HepG2 (cell line): ENCODE data around the gene PLD2. TPM values are rescaled to one million over a fixed set of nuclear protein-coding genes. Genes with fewer than 3 reads are reported as not detected.

Source experiments
- ATF3 ChIP-seq: sonication (generic); formaldehyde crosslinking; IDR thresholded peaks from 2 replicates; pipeline ENCODE4 v1.4.0; 2020; ENCODE audit warnings: missing genetic modification reagents
- CBFB ChIP-seq: sonication (generic); formaldehyde crosslinking; IDR thresholded peaks from 2 replicates; pipeline ENCODE4 v1.4.0; 2020; ENCODE audit warnings: missing genetic modification reagents
- CBX5 ChIP-seq: sonication (generic); formaldehyde crosslinking; IDR thresholded peaks from 2 replicates; pipeline ENCODE4 v1.4.0; 2020; ENCODE audit warnings: missing genetic modification reagents, borderline replicate concordance
- DDIT3 ChIP-seq: sonication (generic); formaldehyde crosslinking; IDR thresholded peaks from 2 replicates; pipeline ENCODE4 v1.4.0; 2020; ENCODE audit warnings: mild to moderate bottlenecking, missing genetic modification reagents
- DNMT3B ChIP-seq: conservative IDR thresholded peaks from 2 replicates; pipeline ENCODE4 v1.6.1; 2016; ENCODE audit warnings: missing biosample characterization, control low read depth
- FOXA3 ChIP-seq: IDR thresholded peaks from 2 replicates; pipeline ENCODE4 v1.6.1; 2016; ENCODE audit warnings: missing genetic modification reagents, missing compliant biosample characterization
- MTA3 ChIP-seq: sonication (generic); formaldehyde crosslinking; IDR thresholded peaks from 2 replicates; pipeline ENCODE4 v1.4.0; 2020; ENCODE audit warnings: missing genetic modification reagents
- NR3C1 ChIP-seq: sonication (generic); formaldehyde crosslinking; IDR thresholded peaks from 2 replicates; pipeline ENCODE4 v1.4.0; 2020; ENCODE audit warnings: missing genetic modification reagents
- PAXIP1 ChIP-seq: sonication (generic); formaldehyde crosslinking; conservative IDR thresholded peaks from 2 replicates; pipeline ENCODE4 v1.4.0; 2020; ENCODE audit warnings: mild to moderate bottlenecking, missing genetic modification reagents, moderate library complexity
- RFX3 ChIP-seq: IDR thresholded peaks from 2 replicates; pipeline ENCODE4 v1.6.1; 2016; ENCODE audit warnings: missing biosample characterization, missing genetic modification reagents
- TCF7L2 ChIP-seq: IDR thresholded peaks from 2 replicates; pipeline ENCODE4 v1.6.1; 2011; ENCODE audit warnings: mild to moderate bottlenecking, low read depth, low read length, moderate library complexity
- TMF1 ChIP-seq: sonication (generic); formaldehyde crosslinking; IDR thresholded peaks from 2 replicates; pipeline ENCODE4 v1.8.1; 2022; ENCODE audit warnings: low read depth, missing genetic modification reagents
- TRIM22 ChIP-seq: fragments of 450-650 bp; IDR thresholded peaks from 2 replicates; pipeline ENCODE4 v1.6.1; 2017
- ZFYVE20 ChIP-seq: sonication (generic); formaldehyde crosslinking; IDR thresholded peaks from 2 replicates; pipeline ENCODE4 v1.8.0; 2023; ENCODE audit warnings: low read depth, mild to moderate bottlenecking, moderate library complexity, missing genetic modification reagents, borderline replicate concordance
- ZNF121 ChIP-seq: sonication (generic); formaldehyde crosslinking; IDR thresholded peaks from 2 replicates; pipeline ENCODE4 v1.5.0; 2020; ENCODE audit warnings: mild to moderate bottlenecking, missing genetic modification reagents
- ZNF3 ChIP-seq: IDR thresholded peaks from 2 replicates; pipeline ENCODE4 v1.7.0; 2017; ENCODE audit warnings: inconsistent platforms
- ZNF354B ChIP-seq: sonication (generic); formaldehyde crosslinking; IDR thresholded peaks from 2 replicates; pipeline ENCODE4 v1.8.0; 2022; ENCODE audit warnings: mild to moderate bottlenecking, missing genetic modification reagents
- ZNF567 ChIP-seq: sonication (generic); formaldehyde crosslinking; IDR thresholded peaks from 2 replicates; pipeline ENCODE4 v1.8.1; 2023; ENCODE audit warnings: mild to moderate bottlenecking, missing genetic modification reagents, borderline replicate concordance
- ZNF569 ChIP-seq: sonication (generic); formaldehyde crosslinking; IDR thresholded peaks from 2 replicates; pipeline ENCODE4 v1.5.0; 2020; ENCODE audit warnings: mild to moderate bottlenecking, missing genetic modification reagents, moderate library complexity, borderline replicate concordance
- ZNF773 ChIP-seq: sonication (generic); formaldehyde crosslinking; IDR thresholded peaks from 2 replicates; pipeline ENCODE4 v1.4.0; 2020; ENCODE audit warnings: missing genetic modification reagents, borderline replicate concordance
- ZNF816 ChIP-seq: sonication (generic); formaldehyde crosslinking; IDR thresholded peaks from 2 replicates; pipeline ENCODE4 v1.8.0; 2022; ENCODE audit warnings: missing genetic modification reagents, mild to moderate bottlenecking, borderline replicate concordance
- polyA plus RNA-seq, 8 experiments: library from polyadenylated mRNA; depleted of rRNA in 3 of 8; stranded (reverse) in 7 of 8; unstranded in 1 of 8; fragments of >200 nt; fragmentation: Illumina TruSeq in 4 of 8; extraction: Trizol in 4 of 8; gene quantifications; 2 replicates each; pipeline versions ENCODE4 v1.2.1 to v1.2.3, GENCODE V29; 2011 to 2016; ENCODE audit warnings: low read depth in 4 of 8, missing spikeins in 1 of 8, mixed read lengths in 1 of 8; ENCODE audit not compliant: insufficient read depth in 1 of 8
- total RNA-seq, 5 experiments: library from RNA; depleted of rRNA; stranded (reverse); fragments of >200 nt; fragmentation: Illumina TruSeq; extraction: Trizol; gene quantifications; 2 replicates each; pipeline ENCODE4 v1.2.3, GENCODE V29; 2016; ENCODE audit warnings: low read depth in 1 of 5
- TF ChIP-seq, protein P1 (sequence below): sonication (generic); formaldehyde crosslinking; IDR thresholded peaks from 2 replicates; pipeline ENCODE4 v1.5.0; 2020; ENCODE audit warnings: missing genetic modification reagents
- TF ChIP-seq, protein P2 (sequence below): sonication (generic); formaldehyde crosslinking; IDR thresholded peaks from 2 replicates; pipeline ENCODE4 v1.9.0; 2021; ENCODE audit warnings: missing genetic modification reagents, borderline replicate concordance

The PLD2 gene
- total and polyA plus RNA-seq, 2 of the 13 experiments (the other 11 are each of a cell fraction or from before 2014, with no cell fraction given): 13.4 to 29.7 TPM

DNA sequence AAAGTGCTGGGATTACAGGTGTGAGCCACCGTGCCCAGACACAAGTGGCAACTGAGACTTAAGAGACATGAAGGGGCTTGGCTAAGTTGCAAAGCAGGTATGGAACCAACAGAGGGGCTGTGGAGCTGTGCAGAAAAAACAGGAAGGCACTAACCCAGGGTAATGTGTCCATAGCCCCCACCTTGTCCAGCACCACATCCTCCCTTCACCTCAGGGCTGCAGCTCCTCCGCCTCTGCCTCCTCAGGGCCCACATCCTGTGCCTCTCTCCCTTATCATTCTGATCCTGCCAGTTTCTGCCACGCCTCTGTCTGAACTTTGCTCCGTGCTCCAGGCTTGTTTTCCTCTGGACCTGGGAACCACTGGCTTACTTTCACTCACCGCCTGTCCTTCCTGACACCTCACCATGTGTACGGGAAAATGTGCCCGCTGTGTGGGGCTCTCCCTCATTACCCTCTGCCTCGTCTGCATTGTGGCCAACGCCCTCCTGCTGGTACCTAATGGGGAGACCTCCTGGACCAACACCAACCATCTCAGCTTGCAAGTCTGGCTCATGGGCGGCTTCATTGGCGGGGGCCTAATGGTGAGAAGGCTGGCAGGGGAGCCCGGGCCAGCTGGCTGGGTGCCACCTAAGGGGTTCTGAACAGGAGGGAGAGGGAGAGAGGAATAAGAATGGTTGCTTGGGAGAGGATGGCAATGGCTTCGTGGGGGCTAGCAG lies 35.3 kb upstream of the PLD2 start, which contains the start of gene TM4SF5 (continued):
- TF ChIP-seq, protein P1, sequence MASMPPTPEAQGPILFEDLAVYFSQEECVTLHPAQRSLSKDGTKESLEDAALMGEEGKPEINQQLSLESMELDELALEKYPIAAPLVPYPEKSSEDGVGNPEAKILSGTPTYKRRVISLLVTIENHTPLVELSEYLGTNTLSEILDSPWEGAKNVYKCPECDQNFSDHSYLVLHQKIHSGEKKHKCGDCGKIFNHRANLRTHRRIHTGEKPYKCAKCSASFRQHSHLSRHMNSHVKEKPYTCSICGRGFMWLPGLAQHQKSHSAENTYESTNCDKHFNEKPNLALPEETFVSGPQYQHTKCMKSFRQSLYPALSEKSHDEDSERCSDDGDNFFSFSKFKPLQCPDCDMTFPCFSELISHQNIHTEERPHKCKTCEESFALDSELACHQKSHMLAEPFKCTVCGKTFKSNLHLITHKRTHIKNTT (CRISPR knock-in tag): no peak
- TF ChIP-seq DDIT3 (CRISPR knock-in tag): no peak
- no peak for TF ChIP-seq TCF7L2
- no peak for TF ChIP-seq RFX3 (CRISPR knock-in tag)
- TF ChIP-seq ZNF773 (CRISPR knock-in tag): no peak
- TF ChIP-seq ATF3: 0 out of 2 replicates have a peak, but pooled peaks have one; percentile 13
- TF ChIP-seq, protein P2, sequence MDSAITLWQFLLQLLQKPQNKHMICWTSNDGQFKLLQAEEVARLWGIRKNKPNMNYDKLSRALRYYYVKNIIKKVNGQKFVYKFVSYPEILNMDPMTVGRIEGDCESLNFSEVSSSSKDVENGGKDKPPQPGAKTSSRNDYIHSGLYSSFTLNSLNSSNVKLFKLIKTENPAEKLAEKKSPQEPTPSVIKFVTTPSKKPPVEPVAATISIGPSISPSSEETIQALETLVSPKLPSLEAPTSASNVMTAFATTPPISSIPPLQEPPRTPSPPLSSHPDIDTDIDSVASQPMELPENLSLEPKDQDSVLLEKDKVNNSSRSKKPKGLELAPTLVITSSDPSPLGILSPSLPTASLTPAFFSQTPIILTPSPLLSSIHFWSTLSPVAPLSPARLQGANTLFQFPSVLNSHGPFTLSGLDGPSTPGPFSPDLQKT: no peak
- peak; percentile 55; the same call in 1 of the 2 replicates for TF ChIP-seq ZNF121 (CRISPR knock-in tag)
- TF ChIP-seq ZNF354B: 0 out of 2 replicates have a peak, but pooled peaks have one; percentile 28
- peak; percentile 91; the same call in 1 of the 2 replicates for TF ChIP-seq ZNF567 (CRISPR knock-in tag)
- peak; percentile 93 for TF ChIP-seq PAXIP1 (CRISPR knock-in tag)
- TF ChIP-seq ZNF3: no peak
- no peak for TF ChIP-seq ZFYVE20 (CRISPR knock-in tag)
- peak; percentile 84 for TF ChIP-seq FOXA3 (CRISPR knock-in tag)
- TF ChIP-seq TRIM22: no peak
- no peak for TF ChIP-seq CBFB (CRISPR knock-in tag)
- no peak for TF ChIP-seq TMF1 (CRISPR knock-in tag)
- peak; percentile 64; the same call in 1 of the 2 replicates for TF ChIP-seq CBX5 (CRISPR knock-in tag)
- no peak for TF ChIP-seq ZNF569 (CRISPR knock-in tag)
- no peak for TF ChIP-seq DNMT3B (CRISPR knock-in tag)
- no peak for TF ChIP-seq NR3C1 (CRISPR knock-in tag)
- TF ChIP-seq ZNF816 (CRISPR knock-in tag): 0 out of 2 replicates have a peak, but pooled peaks have one; percentile 51
- TF ChIP-seq MTA3: no peak
